DOHH2 (cell line): ENCODE results near the gene LIMK2.

ENCODE experiments used
- H3F3A ChIP-seq: fragments of 200-600 bp; sonication (generic), shearing (Covaris generic); 2 replicates; pipeline ENCODE4 v1.6.0; 2016; ENCODE audit warnings: antibody characterized with exemption, mild to moderate bottlenecking; ENCODE audit not compliant: control insufficient read depth, insufficient read depth
- H3K27ac ChIP-seq: fragments of 200-600 bp; sonication (generic); 2 replicates; pipeline ENCODE4 v1.5.1; 2014; ENCODE audit warnings: low read depth, mild to moderate bottlenecking, low read length, moderate library complexity
- H3K27me3 ChIP-seq: fragments of 200-600 bp; sonication (generic); 2 replicates; pipeline ENCODE4 v1.6.1; 2014; ENCODE audit warnings: mild to moderate bottlenecking, low read length, mixed read lengths; ENCODE audit not compliant: control insufficient read depth
- H3K36me3 ChIP-seq: fragments of 200-600 bp; sonication (generic); 2 replicates; pipeline ENCODE4 v1.6.1; 2014; ENCODE audit warnings: mild to moderate bottlenecking, low read length, moderate library complexity, mixed read lengths; ENCODE audit not compliant: control insufficient read depth
- H3K4me1 ChIP-seq: fragments of 200-600 bp; sonication (generic); 2 replicates; pipeline ENCODE4 v1.6.1; 2014; ENCODE audit warnings: mild to moderate bottlenecking, low read length, mixed read lengths; ENCODE audit not compliant: control insufficient read depth
- H3K4me2 ChIP-seq: fragments of 200-600 bp; sonication (generic); 2 replicates; pipeline ENCODE4 v1.6.0; 2014; ENCODE audit warnings: mild to moderate bottlenecking, low read length, moderate library complexity
- H3K4me3 ChIP-seq: fragments of 200-600 bp; sonication (generic); 2 replicates; pipeline ENCODE4 v1.5.1; 2014; ENCODE audit warnings: mild to moderate bottlenecking, low read length, mixed read lengths
- H3K79me2 ChIP-seq: fragments of 200-600 bp; sonication (generic); 2 replicates; pipeline ENCODE4 v1.6.1; 2014; ENCODE audit warnings: mild to moderate bottlenecking, low read length, mixed read lengths; ENCODE audit not compliant: control insufficient read depth
- H3K9me2 ChIP-seq: fragments of 200-600 bp; sonication (generic); replicated peaks from 2 replicates; pipeline ENCODE4 v1.6.1; 2014; ENCODE audit warnings: mild to moderate bottlenecking, low read length, mixed read lengths; ENCODE audit not compliant: control insufficient read depth
- H3K9me3 ChIP-seq: fragments of 200-600 bp; sonication (generic); 2 replicates; pipeline ENCODE4 v1.6.1; 2014; ENCODE audit warnings: antibody characterized with exemption, low read length, mixed read lengths; ENCODE audit not compliant: control insufficient read depth, insufficient read depth
- H4K20me1 ChIP-seq: fragments of 200-600 bp; sonication (generic); 2 replicates; pipeline ENCODE4 v1.6.0; 2014; ENCODE audit warnings: low read depth, mild to moderate bottlenecking, antibody characterized with exemption, low read length, moderate library complexity; ENCODE audit not compliant: control insufficient read depth, insufficient read depth
- EZH2phosphoT487 ChIP-seq: fragments of 200-600 bp; sonication (generic); IDR thresholded peaks from 2 replicates; pipeline ENCODE4 v1.6.1; 2017; ENCODE audit warnings: borderline replicate concordance, mild to moderate bottlenecking, antibody characterized with exemption, low read length, moderate library complexity, mixed read lengths
- TF ChIP-seq, protein P1 (sequence below): fragments of 200-600 bp; sonication (generic); IDR thresholded peaks from one replicate; pipeline ENCODE4 v1.5.1; 2014; ENCODE audit warnings: antibody characterized with exemption, mild to moderate bottlenecking, low read depth, low read length; ENCODE audit not compliant: poor library complexity, severe bottlenecking

The LIMK2 gene

DNA sequence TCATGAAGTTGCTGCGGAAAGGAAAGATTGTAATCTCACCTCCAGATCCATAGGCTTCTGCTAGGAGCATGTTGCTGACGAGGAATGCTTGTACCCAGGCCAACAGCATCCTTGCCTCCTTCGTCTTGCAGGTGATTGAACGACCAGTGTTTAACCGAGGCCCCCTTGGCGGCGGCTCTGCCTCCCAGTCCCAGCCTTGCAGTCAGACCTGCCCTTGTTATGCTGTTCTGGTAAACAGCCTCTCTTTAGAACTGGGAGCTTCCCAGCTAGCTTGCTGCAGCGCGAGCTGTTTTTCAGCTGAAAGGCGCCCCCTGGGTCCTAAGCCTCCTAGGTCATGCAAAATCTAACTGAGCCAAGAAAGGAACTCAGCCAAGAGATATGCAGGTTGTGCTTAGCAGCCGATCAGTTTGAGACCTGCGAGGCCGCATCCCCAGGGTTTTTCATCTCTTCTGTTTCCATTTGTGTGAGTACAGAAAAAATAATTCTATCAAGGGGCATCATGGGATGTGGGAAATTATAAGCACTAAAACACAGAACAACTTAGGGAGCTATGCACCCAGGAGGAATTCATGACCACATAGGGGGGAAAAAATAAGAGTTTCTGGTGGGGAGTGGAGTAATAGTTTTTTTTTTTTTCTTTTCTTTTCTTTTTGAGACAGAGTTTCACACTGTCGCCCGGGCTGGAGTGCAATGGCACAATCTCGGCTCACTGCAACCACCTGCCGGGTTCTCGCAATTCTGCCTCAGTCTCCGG lies 80.3 kb downstream of the LIMK2 start, which contains the start of gene PIK3IP1:
Gene PIK3IP1 (minus strand): TSS at position 253 of the 754 bp plus-strand sequence. CDS start 144 bp downstream, at position 109.
- Histone ChIP-seq H3K79me2 (peaks cover 75% of the 10 kb centered on the region), H3F3A (peaks cover 43% of the 10 kb centered on the region), H3K9me2 (no peaks in the 10 kb centered on the region), H4K20me1 (no peaks in the 10 kb centered on the region), H3K4me2 (peak within 1 kb of the TSS; percentile 89), H3K9me3 (no peaks in the 10 kb centered on the region), H3K27me3 (no peaks in the 10 kb centered on the region), H3K27ac (peak within 1 kb of the TSS; percentile 82), H3K4me3 (peak within 1 kb of the TSS; percentile 83), H3K36me3 (peaks cover 37% of the 10 kb centered on the region), H3K4me1 (peaks cover 75% of the 10 kb centered on the region)
- no peak for TF ChIP-seq EZH2phosphoT487
- TF ChIP-seq, protein P1, sequence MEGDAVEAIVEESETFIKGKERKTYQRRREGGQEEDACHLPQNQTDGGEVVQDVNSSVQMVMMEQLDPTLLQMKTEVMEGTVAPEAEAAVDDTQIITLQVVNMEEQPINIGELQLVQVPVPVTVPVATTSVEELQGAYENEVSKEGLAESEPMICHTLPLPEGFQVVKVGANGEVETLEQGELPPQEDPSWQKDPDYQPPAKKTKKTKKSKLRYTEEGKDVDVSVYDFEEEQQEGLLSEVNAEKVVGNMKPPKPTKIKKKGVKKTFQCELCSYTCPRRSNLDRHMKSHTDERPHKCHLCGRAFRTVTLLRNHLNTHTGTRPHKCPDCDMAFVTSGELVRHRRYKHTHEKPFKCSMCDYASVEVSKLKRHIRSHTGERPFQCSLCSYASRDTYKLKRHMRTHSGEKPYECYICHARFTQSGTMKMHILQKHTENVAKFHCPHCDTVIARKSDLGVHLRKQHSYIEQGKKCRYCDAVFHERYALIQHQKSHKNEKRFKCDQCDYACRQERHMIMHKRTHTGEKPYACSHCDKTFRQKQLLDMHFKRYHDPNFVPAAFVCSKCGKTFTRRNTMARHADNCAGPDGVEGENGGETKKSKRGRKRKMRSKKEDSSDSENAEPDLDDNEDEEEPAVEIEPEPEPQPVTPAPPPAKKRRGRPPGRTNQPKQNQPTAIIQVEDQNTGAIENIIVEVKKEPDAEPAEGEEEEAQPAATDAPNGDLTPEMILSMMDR, result peak; percentile 56

- H3K27ac ChIP-seq, result peak overlapping the region; percentile 55
- no peaks in the 10 kb centered on the region for H4K20me1 ChIP-seq
- H3K9me3 ChIP-seq, result no peaks in the 10 kb centered on the region
- no peaks in the 10 kb centered on the region for H3K9me2 ChIP-seq
- H3K4me3 ChIP-seq, result peak overlapping the region; percentile 64
- H3K79me2 ChIP-seq, result peaks cover 59% of the 10 kb centered on the region
- no peak for TF ChIP-seq EZH2phosphoT487
- TF ChIP-seq, protein P1, result no peak
- no peaks in the 10 kb centered on the region for H3K27me3 ChIP-seq
- peak overlapping the region; percentile 72 for H3K4me2 ChIP-seq
- peaks cover 13% of the 10 kb centered on the region; the same call in 1 of the 2 replicates for H3K36me3 ChIP-seq
- H3F3A ChIP-seq, result peaks cover 30% of the 10 kb centered on the region
- peaks cover 55% of the 10 kb centered on the region for H3K4me1 ChIP-seq
These were observed 83.3 kb downstream of the LIMK2 start for GRCh38 chr22:31295360-31295759.

DNA sequence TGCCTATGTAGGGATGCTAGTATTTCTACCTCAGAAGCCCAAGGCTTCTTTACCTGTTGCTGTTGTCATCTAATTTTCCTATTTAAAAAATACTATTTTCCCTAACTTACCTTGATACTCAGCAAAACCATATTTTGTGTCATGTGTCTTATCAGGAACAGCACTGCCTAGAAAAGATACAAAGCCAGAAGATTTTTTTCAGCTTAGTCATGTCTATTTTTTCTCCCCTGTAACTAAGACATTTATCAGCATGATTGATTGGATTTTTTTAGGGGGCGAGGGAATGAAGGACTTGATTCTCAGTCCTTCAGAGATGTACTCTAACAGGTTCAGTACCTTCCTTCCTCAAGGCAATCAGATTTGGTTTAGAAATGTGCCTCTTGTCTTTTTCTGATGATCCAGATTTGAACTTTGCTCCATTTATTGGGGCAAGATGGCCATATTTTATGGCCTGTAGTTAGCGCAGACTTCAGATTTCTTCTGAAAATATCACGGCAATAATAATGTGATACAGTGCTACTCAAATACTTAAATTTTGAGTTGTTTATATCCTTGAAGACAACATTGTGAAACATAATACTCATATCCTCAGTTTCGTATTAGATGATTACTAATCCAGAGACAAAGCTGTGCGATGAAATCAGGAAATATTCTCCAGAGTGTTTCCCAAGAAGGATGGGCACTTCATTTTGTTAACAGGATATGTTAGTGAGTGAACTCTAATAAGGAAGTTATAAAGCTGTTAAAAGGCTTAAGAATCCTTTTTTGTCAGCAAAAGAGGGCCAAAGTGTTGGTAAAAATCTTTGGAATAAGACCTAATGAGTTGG lies 83.9 kb downstream of the LIMK2 start:
- peaks cover 13% of the 10 kb centered on the region; the same call in 1 of the 2 replicates for H3K36me3 ChIP-seq
- H4K20me1 ChIP-seq, result no peaks in the 10 kb centered on the region
- TF ChIP-seq EZH2phosphoT487, result no peak
- TF ChIP-seq, protein P1, result no peak
- peak overlapping the region; percentile 72 for H3K4me2 ChIP-seq
- H3K27ac ChIP-seq, result peak overlapping the region; percentile 55
- no peaks in the 10 kb centered on the region for H3K9me3 ChIP-seq
- no peaks in the 10 kb centered on the region for H3K9me2 ChIP-seq
- H3K4me3 ChIP-seq, result peak overlapping the region; percentile 64
- H3F3A ChIP-seq, result peaks cover 30% of the 10 kb centered on the region
- H3K79me2 ChIP-seq, result peaks cover 56% of the 10 kb centered on the region
- peaks cover 55% of the 10 kb centered on the region for H3K4me1 ChIP-seq
- no peaks in the 10 kb centered on the region for H3K27me3 ChIP-seq
